CD14-positive monocyte (primary cell): ENCODE data around the gene WDR33. TPM values are rescaled to one million over a fixed set of nuclear protein-coding genes. Genes with fewer than 3 reads are reported as not detected.
"Not testable (repeated sequence)": the region's sequence is repeated elsewhere in the genome, so short reads cannot be mapped to it uniquely, and the experiment has no call there.

Source experiments
- DNase-seq, 3 donors: peaks; one replicate each; pipeline ENCODE4 v3.0.0-alpha.2; 2011 to 2022
- H2AFZ ChIP-seq: 2 replicates; pipeline ENCODE4 v1.6.0; 2012; ENCODE audit warnings: mild to moderate bottlenecking, low read depth, low read length, inconsistent platforms; ENCODE audit not compliant: insufficient read depth, poor library complexity, severe bottlenecking
- H3K27ac ChIP-seq, 2 donors: 1 replicate in 1 of 2; 2 replicates in 1 of 2; pipeline ENCODE4 v1.5.1; 2012 to 2013; ENCODE audit warnings: low read length in 2 of 2, control low read depth in 1 of 2, inconsistent platforms in 1 of 2, low read depth in 1 of 2, mild to moderate bottlenecking in 1 of 2
- H3K27me3 ChIP-seq, 2 donors: one replicate each; pipeline versions ENCODE4 v1.6.0 to v1.6.1; 2011 to 2013; ENCODE audit warnings: low read length in 2 of 2; ENCODE audit not compliant: control insufficient read depth in 2 of 2, insufficient read depth in 2 of 2
- H3K36me3 ChIP-seq, 2 donors: replicated peaks in 1 of 2; 1 replicate in 1 of 2; 2 replicates in 1 of 2; pipeline versions ENCODE4 v1.5.1 to v1.6.1; 2012 to 2013; ENCODE audit warnings: low read length in 2 of 2, control low read depth in 1 of 2, inconsistent platforms in 1 of 2, mild to moderate bottlenecking in 1 of 2; ENCODE audit not compliant: insufficient read depth in 2 of 2, control insufficient read depth in 1 of 2
- H3K4me1 ChIP-seq, 2 donors: 1 replicate in 1 of 2; 2 replicates in 1 of 2; pipeline versions ENCODE4 v1.5.1 to v1.6.1; 2012 to 2013; ENCODE audit warnings: low read length in 2 of 2, control low read depth in 1 of 2, inconsistent platforms in 1 of 2, mild to moderate bottlenecking in 1 of 2, moderate library complexity in 1 of 2; ENCODE audit not compliant: insufficient read depth in 2 of 2, control insufficient read depth in 1 of 2
- H3K4me2 ChIP-seq: replicated peaks from 2 replicates; pipeline ENCODE3; 2012; ENCODE audit warnings: low read length, moderate library complexity, mild to moderate bottlenecking; ENCODE audit not compliant: poor library complexity, severe bottlenecking; ENCODE audit errors: extremely low read depth
- H3K4me3 ChIP-seq, 3 experiments: fragments of 200-600 bp in 1 of 3; sonication (generic) in 1 of 3; replicated peaks in 1 of 3; 1 replicate in 2 of 3; 2 replicates in 1 of 3; pipeline ENCODE4 v1.5.1; 2011 to 2013; ENCODE audit warnings: low read length in 3 of 3, mild to moderate bottlenecking in 3 of 3, control low read depth in 2 of 3, low read depth in 2 of 3, inconsistent platforms in 1 of 3, moderate library complexity in 1 of 3
- H3K79me2 ChIP-seq: 2 replicates; pipeline ENCODE4 v1.6.0; 2012; ENCODE audit warnings: mild to moderate bottlenecking, control low read depth, inconsistent platforms, low read length, moderate library complexity; ENCODE audit not compliant: insufficient read depth
- H3K9ac ChIP-seq: 2 replicates; pipeline ENCODE4 v1.6.0; 2017; ENCODE audit warnings: low read length, mild to moderate bottlenecking; ENCODE audit not compliant: insufficient read depth, poor library complexity, severe bottlenecking
- H3K9me3 ChIP-seq, 2 donors: replicated peaks in 1 of 2; 1 replicate in 1 of 2; 2 replicates in 1 of 2; pipeline versions ENCODE4 v1.5.1 to v1.6.1; 2012 to 2013; ENCODE audit warnings: low read length in 2 of 2, control low read depth in 1 of 2; ENCODE audit not compliant: control insufficient read depth in 1 of 2, insufficient read depth in 1 of 2
- H4K20me1 ChIP-seq: 2 replicates; pipeline ENCODE4 v1.6.0; 2012; ENCODE audit warnings: mild to moderate bottlenecking, low read length, control low read depth, moderate library complexity; ENCODE audit not compliant: insufficient read depth
- H3K27ac Mint-ChIP-seq, 7 donors: one replicate each; pipeline ENCODE4 v1.8.0; 2020; ENCODE audit warnings: mild to moderate bottlenecking in 7 of 7, mixed read lengths in 7 of 7, moderate library complexity in 6 of 7, inconsistent platforms in 2 of 7
- H3K27me3 Mint-ChIP-seq, 3 donors: one replicate each; pipeline ENCODE4 v1.8.0; 2021 to 2022; ENCODE audit warnings: low read depth in 3 of 3, mild to moderate bottlenecking in 3 of 3, mixed read lengths in 3 of 3, moderate library complexity in 3 of 3, inconsistent platforms in 1 of 3
- H3K36me3 Mint-ChIP-seq, 2 donors: one replicate each; pipeline ENCODE4 v1.8.0; 2020; ENCODE audit warnings: mixed read lengths in 2 of 2, inconsistent platforms in 1 of 2, mild to moderate bottlenecking in 1 of 2
- H3K4me1 Mint-ChIP-seq: one replicate; pipeline ENCODE4 v1.8.0; 2020; ENCODE audit warnings: mild to moderate bottlenecking, mixed read lengths
- H3K4me3 Mint-ChIP-seq, 2 donors: one replicate each; pipeline ENCODE4 v1.8.0; 2020; ENCODE audit warnings: mild to moderate bottlenecking in 2 of 2, mixed read lengths in 2 of 2, moderate library complexity in 1 of 2
- H3K9me3 Mint-ChIP-seq, 7 donors: one replicate each; pipeline ENCODE4 v1.8.0; 2020 to 2022; ENCODE audit warnings: mixed read lengths in 7 of 7, mild to moderate bottlenecking in 6 of 7, moderate library complexity in 6 of 7, inconsistent platforms in 2 of 7
- WGBS: methylation state at CpG from one replicate; pipeline ENCODE4 v1.1.5; 2013; ENCODE audit warnings: missing lambda C conversion rate; ENCODE audit not compliant: insufficient coverage; 5-methylcytosine and 5-hydroxymethylcytosine counted together
- intact Hi-C, 2 donors: fragments of 100-400 bp; cut with micrococcal nuclease; formaldehyde crosslinking; loops; one replicate each; pipeline versions ENCODE4 v1.15.0 to v1.15.1; 2023
- polyA plus RNA-seq, 3 donors: library from polyadenylated mRNA; depleted of rRNA in 1 of 3; unstranded in 2 of 3; stranded (reverse) in 1 of 3; fragments of 300-500 nt in 2 of 3; fragments of >200 nt in 1 of 3; fragmentation: Illumina TruSeq in 2 of 3; gene quantifications; 1 replicate in 2 of 3; 2 replicates in 1 of 3; pipeline ENCODE4 v1.2.3, GENCODE V29; 2012 to 2021
- TF ChIP-seq, protein P1 (sequence below): fragments of 200-600 bp; IDR thresholded peaks from one replicate; pipeline ENCODE4 v1.8.0; 2022; ENCODE audit warnings: antibody characterized with exemption, mild to moderate bottlenecking

WDR33 gene
- polyA plus RNA-seq, 3 donors: 12.5 to 19.6 (median 12.6) TPM

DNA sequence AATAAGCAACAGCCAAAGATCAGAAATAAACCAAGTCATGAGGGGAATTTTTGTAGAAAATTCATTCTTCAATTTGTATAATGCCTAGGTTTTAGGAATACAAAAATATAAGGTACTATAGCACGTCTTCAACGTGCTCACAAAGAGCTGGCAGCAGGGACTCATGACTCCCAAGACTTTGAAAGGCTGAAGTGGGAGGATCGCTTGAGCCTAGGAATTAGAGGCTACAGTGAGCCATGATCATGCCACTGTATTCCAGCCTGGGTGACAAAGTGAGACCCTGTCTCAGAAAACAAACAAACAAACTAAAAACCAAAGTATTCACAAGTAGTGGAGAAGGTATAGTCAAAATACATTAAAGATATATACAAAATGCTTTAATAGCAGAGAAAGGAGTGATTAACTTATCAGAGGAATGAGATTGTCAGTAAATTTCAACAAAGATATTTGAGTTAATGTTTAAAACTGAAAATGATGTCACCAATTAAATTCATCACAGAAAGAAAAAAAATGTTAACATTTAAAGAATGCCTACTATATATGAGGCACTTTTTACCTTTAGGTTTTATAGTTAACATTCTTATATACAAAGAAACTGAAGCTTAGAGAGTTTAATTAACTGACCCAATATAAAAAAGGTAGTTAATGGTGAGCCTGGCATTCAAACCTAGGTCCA is 3.2 kb downstream of the WDR33 start:
- H3K27me3 ChIP-seq: no peaks in the 10 kb centered on the region
- H3K4me1 Mint-ChIP-seq: peaks cover 48% of the 10 kb centered on the region

DNA sequence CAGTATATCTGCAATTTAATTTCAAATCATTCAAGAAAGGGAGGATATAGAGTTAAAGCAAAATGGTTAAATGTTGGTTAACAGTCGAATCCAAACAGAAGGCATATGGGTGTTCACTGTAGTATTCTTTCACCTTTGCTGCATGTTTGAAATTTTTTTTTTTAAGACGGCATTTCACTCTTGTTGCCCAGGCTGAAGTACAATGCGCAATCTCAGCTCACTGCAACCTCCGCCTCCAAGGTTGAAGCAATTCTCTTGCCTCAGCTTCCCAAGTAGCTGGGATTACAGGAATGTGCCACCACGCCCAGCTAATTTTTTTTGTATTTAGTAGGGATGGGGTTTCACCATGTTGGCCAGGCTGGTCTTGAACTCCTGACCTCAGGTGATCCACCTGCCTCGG is 4.1 kb downstream of the WDR33 start:
- H3K4me3 Mint-ChIP-seq, H3K9ac ChIP-seq, H3K27me3 ChIP-seq, H3K4me2 ChIP-seq, H2AFZ ChIP-seq, intact Hi-C loops, DNase-seq, H3K36me3 ChIP-seq, H3K9me3 ChIP-seq, H3K4me3 ChIP-seq, H3K27me3 Mint-ChIP-seq, H3K9me3 Mint-ChIP-seq: not testable (repeated sequence)
- Mint-ChIP-seq H3K4me1 (peaks cover 47% of the 10 kb centered on the region), H3K36me3 (peaks cover 7 to 14% of the 10 kb centered on the region in 2 donors), H3K27ac (peak overlapping the region in 3 of 7 donors; percentile 18 to 58 (median 35))
- H4K20me1 ChIP-seq: peaks cover 66% of the 10 kb centered on the region
- peak overlapping the region in 1 of 2 donors; percentile 40 for H3K27ac ChIP-seq
- H3K4me1 ChIP-seq: peaks cover 18 to 19% of the 10 kb centered on the region in 2 donors
- peaks cover 96% of the 10 kb centered on the region for H3K79me2 ChIP-seq
- WGBS: 79% methylated on average over 2 of the region's 6 CpGs

More for the DNA sequence above, 3.2 kb downstream of the WDR33 start:
- peaks cover 0 to 1% (median 0%) of the 10 kb centered on the region in 3 donors for H3K27me3 Mint-ChIP-seq
- H3K4me3 Mint-ChIP-seq: no peak overlapping the region
- H3K36me3 Mint-ChIP-seq: peaks cover 7 to 14% of the 10 kb centered on the region in 2 donors
- Histone ChIP-seq H3K9me3 (no peaks in the 10 kb centered on the region), H4K20me1 (peaks cover 56% of the 10 kb centered on the region), H3K27ac (peak overlapping the region in 1 of 2 donors; percentile 40), H3K79me2 (peaks cover 87% of the 10 kb centered on the region), H3K4me3 (no peak overlapping the region), H2AFZ (no peak overlapping the region), H3K36me3 (no peaks in the 10 kb centered on the region), H3K4me1 (peaks cover 21 to 22% of the 10 kb centered on the region in 2 donors), H3K9ac (no peak overlapping the region), H3K4me2 (no peak overlapping the region)
- TF ChIP-seq, protein P1, sequence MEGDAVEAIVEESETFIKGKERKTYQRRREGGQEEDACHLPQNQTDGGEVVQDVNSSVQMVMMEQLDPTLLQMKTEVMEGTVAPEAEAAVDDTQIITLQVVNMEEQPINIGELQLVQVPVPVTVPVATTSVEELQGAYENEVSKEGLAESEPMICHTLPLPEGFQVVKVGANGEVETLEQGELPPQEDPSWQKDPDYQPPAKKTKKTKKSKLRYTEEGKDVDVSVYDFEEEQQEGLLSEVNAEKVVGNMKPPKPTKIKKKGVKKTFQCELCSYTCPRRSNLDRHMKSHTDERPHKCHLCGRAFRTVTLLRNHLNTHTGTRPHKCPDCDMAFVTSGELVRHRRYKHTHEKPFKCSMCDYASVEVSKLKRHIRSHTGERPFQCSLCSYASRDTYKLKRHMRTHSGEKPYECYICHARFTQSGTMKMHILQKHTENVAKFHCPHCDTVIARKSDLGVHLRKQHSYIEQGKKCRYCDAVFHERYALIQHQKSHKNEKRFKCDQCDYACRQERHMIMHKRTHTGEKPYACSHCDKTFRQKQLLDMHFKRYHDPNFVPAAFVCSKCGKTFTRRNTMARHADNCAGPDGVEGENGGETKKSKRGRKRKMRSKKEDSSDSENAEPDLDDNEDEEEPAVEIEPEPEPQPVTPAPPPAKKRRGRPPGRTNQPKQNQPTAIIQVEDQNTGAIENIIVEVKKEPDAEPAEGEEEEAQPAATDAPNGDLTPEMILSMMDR: no peak
- intact Hi-C loops: no loop called here
- peak overlapping the region in 4 of 7 donors; percentile 38 to 84 (median 54) for H3K27ac Mint-ChIP-seq
- DNase-seq: no peak
- H3K9me3 Mint-ChIP-seq: no peaks in the 10 kb centered on the region
- WGBS: 100% methylated on average over 1 of the region's 3 CpGs
